Testis (tissue), 2 donors: ENCODE data around the gene PDZD7.

Experiments used
- POLR2A ChIP-seq: fragments of 450-650 bp; IDR thresholded peaks from one replicate; pipeline ENCODE4 v1.6.1; 2017; ENCODE audit warnings: antibody characterized with exemption, mild to moderate bottlenecking, moderate library complexity
- TF ChIP-seq, protein P1 (sequence below), 3 experiments: fragments of 450-650 bp in 2 of 3; fragments of 200-600 bp in 1 of 3; sonication (generic) in 1 of 3; IDR thresholded peaks; one replicate each; pipeline ENCODE4 v1.5.1; 2016 to 2019; ENCODE audit warnings: antibody characterized with exemption in 3 of 3, mild to moderate bottlenecking in 2 of 3, moderate library complexity in 1 of 3

DNA sequence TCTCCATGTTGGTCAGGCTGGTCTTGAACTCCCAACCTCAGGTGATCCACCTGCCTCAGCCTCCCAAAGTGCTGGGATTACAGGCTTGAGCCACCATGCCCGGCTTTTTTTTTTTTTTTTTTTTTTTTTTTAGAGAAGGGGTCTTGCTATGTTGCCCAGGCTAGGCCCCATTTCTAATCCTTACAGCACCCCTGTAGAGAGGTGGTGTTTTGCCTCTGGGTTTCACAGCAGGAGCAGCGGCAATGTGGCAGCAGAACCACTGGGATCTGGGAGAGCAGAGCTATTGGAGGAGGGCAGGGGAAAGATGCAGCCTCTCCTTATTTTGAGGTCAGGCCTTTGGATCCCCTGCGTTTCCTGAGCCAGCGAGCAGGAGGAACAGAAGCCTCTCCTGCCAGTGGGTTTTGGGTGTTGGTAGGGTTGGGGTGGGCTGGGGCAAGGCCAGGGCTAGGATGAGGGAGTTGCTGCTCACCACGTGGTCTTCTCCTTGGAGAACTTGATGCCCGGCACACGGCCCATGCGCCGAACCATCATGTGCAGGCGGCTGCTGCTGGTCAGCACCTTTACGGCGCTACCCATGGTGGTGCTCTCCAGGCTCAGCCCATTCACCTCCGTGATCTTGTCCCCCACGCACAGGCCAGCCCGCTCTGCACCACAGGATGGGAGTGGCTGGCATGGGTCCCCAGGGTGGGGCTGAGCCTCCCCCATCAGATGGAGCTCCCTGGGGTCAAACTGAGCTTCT lies 7.8 kb downstream of the PDZD7 start:
- TF ChIP-seq, protein P1, sequence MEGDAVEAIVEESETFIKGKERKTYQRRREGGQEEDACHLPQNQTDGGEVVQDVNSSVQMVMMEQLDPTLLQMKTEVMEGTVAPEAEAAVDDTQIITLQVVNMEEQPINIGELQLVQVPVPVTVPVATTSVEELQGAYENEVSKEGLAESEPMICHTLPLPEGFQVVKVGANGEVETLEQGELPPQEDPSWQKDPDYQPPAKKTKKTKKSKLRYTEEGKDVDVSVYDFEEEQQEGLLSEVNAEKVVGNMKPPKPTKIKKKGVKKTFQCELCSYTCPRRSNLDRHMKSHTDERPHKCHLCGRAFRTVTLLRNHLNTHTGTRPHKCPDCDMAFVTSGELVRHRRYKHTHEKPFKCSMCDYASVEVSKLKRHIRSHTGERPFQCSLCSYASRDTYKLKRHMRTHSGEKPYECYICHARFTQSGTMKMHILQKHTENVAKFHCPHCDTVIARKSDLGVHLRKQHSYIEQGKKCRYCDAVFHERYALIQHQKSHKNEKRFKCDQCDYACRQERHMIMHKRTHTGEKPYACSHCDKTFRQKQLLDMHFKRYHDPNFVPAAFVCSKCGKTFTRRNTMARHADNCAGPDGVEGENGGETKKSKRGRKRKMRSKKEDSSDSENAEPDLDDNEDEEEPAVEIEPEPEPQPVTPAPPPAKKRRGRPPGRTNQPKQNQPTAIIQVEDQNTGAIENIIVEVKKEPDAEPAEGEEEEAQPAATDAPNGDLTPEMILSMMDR (IDR thresholded peaks at IDR 0.05): no peak
- TF ChIP-seq POLR2A: no peak
